ENCODE measurements around the gene FBXO11.

Gene FBXO11

DNA sequence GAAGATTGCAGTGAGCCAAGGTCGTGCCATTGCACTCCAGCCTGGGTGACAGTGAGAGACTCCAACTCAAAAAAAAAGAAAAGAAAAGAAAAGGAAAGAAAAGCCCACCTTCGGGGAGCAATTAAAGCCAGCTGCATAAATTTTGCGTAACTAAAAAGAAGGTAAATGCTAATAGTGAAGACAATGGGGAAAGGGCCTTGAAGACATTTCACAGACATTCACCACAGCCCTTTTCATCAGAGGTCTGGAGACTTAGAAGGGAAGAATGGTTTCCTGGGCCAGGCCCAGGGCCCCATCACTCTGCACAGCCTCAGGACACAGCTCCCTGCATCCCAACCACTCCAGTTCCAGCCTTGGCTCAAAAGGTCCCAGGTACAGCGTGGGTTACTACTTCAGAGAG is 158.4 kb downstream of the FBXO11 start:
- Histone ChIP-seq H3K9ac (ENCODE audit: low read length in 5 of 5) (no peak overlapping the region), H3K4me1 (ENCODE audit: control insufficient read depth in 5 of 5, insufficient read depth in 5 of 5, low read length in 5 of 5) (peaks cover 0 to 4% (median 0%) of the 10 kb centered on the region in 5 donors), H3K27me3 (ENCODE audit: control insufficient read depth in 5 of 5, insufficient read depth in 4 of 5, low read length in 5 of 5) (no peaks in the 10 kb centered on the region), H3K36me3 (ENCODE audit: control insufficient read depth in 5 of 5, insufficient read depth in 5 of 5, low read length in 5 of 5) (no peaks in the 10 kb centered on the region), H3K9me3 (ENCODE audit: control insufficient read depth in 5 of 5, low read length in 5 of 5) (peaks cover 0 to 10% (median 2%) of the 10 kb centered on the region in 5 donors), H3K4me3 (ENCODE audit: low read depth in 1 of 5, low read length in 5 of 5) (no peak overlapping the region), H3K27ac (ENCODE audit: low read depth, low read length) (no peak overlapping the region)

DNA sequence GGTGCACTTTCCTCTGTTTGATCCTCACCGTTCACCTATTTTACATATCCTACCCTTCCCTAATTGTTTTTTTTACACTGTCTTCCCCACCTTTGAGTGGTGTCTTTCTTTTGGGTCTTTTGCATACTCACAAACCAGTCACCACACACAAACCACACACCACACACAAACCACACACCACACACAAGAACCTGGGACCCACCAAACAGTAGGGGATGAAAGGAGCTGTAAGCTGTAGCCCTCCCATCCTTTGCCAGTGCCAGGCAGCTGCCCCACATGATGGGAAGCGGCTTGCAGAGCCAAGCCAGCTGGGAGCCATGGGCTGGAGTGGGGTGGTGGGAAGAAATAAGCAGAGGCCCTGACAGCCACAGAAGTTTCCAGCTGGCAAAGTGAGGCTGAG is 162.2 kb downstream of the FBXO11 start:
- no peak overlapping the region for H3K27ac ChIP-seq (ENCODE audit: low read depth, low read length)
- no peak overlapping the region for H3K9ac ChIP-seq (ENCODE audit: low read length in 5 of 5)
- H3K27me3 ChIP-seq (ENCODE audit: control insufficient read depth in 5 of 5, insufficient read depth in 4 of 5, low read length in 5 of 5): no peaks in the 10 kb centered on the region
- no peaks in the 10 kb centered on the region for H3K36me3 ChIP-seq (ENCODE audit: control insufficient read depth in 5 of 5, insufficient read depth in 5 of 5, low read length in 5 of 5)
- H3K9me3 ChIP-seq (ENCODE audit: control insufficient read depth in 5 of 5, low read length in 5 of 5): peaks cover 0 to 10% (median 2%) of the 10 kb centered on the region in 5 donors
- H3K4me1 ChIP-seq (ENCODE audit: control insufficient read depth in 5 of 5, insufficient read depth in 5 of 5, low read length in 5 of 5): no peaks in the 10 kb centered on the region
- no peak overlapping the region for H3K4me3 ChIP-seq (ENCODE audit: low read depth in 1 of 5, low read length in 5 of 5)

DNA sequence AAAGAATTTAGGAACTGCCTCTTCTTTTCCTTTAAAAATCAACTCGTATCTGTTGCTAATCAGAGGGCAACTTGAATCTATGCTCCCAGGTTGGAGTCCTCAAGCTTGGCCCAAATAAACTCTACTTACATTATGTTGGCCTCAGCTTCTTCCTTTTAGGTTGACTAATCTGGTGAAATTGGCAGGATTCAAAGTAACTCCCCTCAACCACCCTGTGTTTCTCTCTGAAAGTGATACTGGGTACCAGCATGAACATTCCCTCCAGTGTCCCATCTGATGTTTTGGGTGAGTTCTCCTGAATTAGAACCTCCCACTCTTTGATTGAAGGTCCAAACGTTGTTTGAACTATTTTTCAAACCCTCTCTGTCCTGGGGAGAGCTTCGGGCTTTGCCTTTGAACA is 164.7 kb downstream of the FBXO11 start:
- Histone ChIP-seq H3K36me3 (ENCODE audit: control insufficient read depth in 5 of 5, insufficient read depth in 5 of 5, low read length in 5 of 5) (no peaks in the 10 kb centered on the region), H3K9me3 (ENCODE audit: control insufficient read depth in 5 of 5, low read length in 5 of 5) (no peaks in the 10 kb centered on the region), H3K9ac (ENCODE audit: low read length in 5 of 5) (no peak overlapping the region), H3K27me3 (ENCODE audit: control insufficient read depth in 5 of 5, insufficient read depth in 4 of 5, low read length in 5 of 5) (no peaks in the 10 kb centered on the region), H3K4me3 (ENCODE audit: low read depth in 1 of 5, low read length in 5 of 5) (no peak overlapping the region), H3K4me1 (ENCODE audit: control insufficient read depth in 5 of 5, insufficient read depth in 5 of 5, low read length in 5 of 5) (no peaks in the 10 kb centered on the region), H3K27ac (ENCODE audit: low read depth, low read length) (no peak overlapping the region)

DNA sequence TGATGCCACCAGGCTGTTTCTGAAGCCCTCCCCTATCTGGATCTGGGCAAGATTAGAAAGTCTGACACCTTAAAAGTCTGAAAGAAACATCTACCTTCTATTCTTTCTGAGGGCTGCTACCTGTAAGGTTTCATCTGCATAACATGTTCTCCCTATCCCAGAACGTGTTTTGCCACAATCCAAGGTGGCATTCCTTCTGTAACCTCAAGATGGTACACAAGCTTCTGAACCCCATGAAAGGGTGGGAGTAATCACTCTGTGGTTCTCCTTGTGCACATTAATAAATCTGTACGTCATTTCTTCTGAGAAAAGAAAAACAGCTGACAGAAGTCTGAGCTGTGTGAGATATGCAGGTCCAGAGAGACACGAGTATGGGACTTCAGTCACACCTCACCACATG is 165.2 kb downstream of the FBXO11 start:
- no peaks in the 10 kb centered on the region for H3K27me3 ChIP-seq (ENCODE audit: control insufficient read depth in 5 of 5, insufficient read depth in 4 of 5, low read length in 5 of 5)
- H3K27ac ChIP-seq (ENCODE audit: low read depth, low read length): no peak overlapping the region
- H3K4me1 ChIP-seq (ENCODE audit: control insufficient read depth in 5 of 5, insufficient read depth in 5 of 5, low read length in 5 of 5): no peaks in the 10 kb centered on the region
- no peak overlapping the region for H3K4me3 ChIP-seq (ENCODE audit: low read depth in 1 of 5, low read length in 5 of 5)
- no peaks in the 10 kb centered on the region for H3K36me3 ChIP-seq (ENCODE audit: control insufficient read depth in 5 of 5, insufficient read depth in 5 of 5, low read length in 5 of 5)
- H3K9ac ChIP-seq (ENCODE audit: low read length in 5 of 5): no peak overlapping the region
- no peaks in the 10 kb centered on the region for H3K9me3 ChIP-seq (ENCODE audit: control insufficient read depth in 5 of 5, low read length in 5 of 5)

Data from subcutaneous abdominal adipose tissue (tissue), 5 donors.